ENCODE data around the gene SBSN.

SBSN gene

GRCh38 chr19:35528218-35529038, at the start of gene SBSN:
Gene SBSN, minus strand, starts transcription at chr19:35528311. Its CDS starts 30 bp downstream, at chr19:35528281.
- no peak within 1 kb of the TSS for H3K4me3 ChIP-seq (replicated peaks; ENCODE audit: low read depth, low read length)
- TF ChIP-seq CTCF (IDR thresholded peaks at IDR 0.05; ENCODE audit: low read depth, low read length, missing control alignments), result no peak
- DNase-seq (ENCODE audit: extremely low read depth, low read depth), result no peak

GRCh38 chr19:35571406-35571965, 43.4 kb upstream of the SBSN start:
- H3K4me3 ChIP-seq (replicated peaks; ENCODE audit: low read depth, low read length), result no peak overlapping the region
- TF ChIP-seq CTCF (IDR thresholded peaks at IDR 0.05; ENCODE audit: low read depth, low read length, missing control alignments), result no peak
- no peak for DNase-seq (ENCODE audit: extremely low read depth, low read depth)

- no peak for TF ChIP-seq CTCF (IDR thresholded peaks at IDR 0.05; ENCODE audit: low read depth, low read length, missing control alignments)
- no peak overlapping the region for H3K4me3 ChIP-seq (replicated peaks; ENCODE audit: low read depth, low read length)
- DNase-seq (ENCODE audit: extremely low read depth, low read depth), result no peak
Measured at GRCh38 chr19:35569281-35569781, 41.2 kb upstream of the SBSN start.

- no peak for TF ChIP-seq CTCF (IDR thresholded peaks at IDR 0.05; ENCODE audit: low read depth, low read length, missing control alignments)
- DNase-seq (ENCODE audit: extremely low read depth, low read depth), result no peak
- no peak overlapping the region for H3K4me3 ChIP-seq (replicated peaks; ENCODE audit: low read depth, low read length)
Measured at GRCh38 chr19:35566738-35567137, 38.6 kb upstream of the SBSN start.

- TF ChIP-seq CTCF (IDR thresholded peaks at IDR 0.05; ENCODE audit: low read depth, low read length, missing control alignments), result no peak
- H3K4me3 ChIP-seq (replicated peaks; ENCODE audit: low read depth, low read length), result no peak overlapping the region
- no peak for DNase-seq (ENCODE audit: extremely low read depth, low read depth)
Measured at GRCh38 chr19:35565016-35565856, 37.1 kb upstream of the SBSN start.

- no peak for TF ChIP-seq CTCF (IDR thresholded peaks at IDR 0.05; ENCODE audit: low read depth, low read length, missing control alignments)
- DNase-seq (ENCODE audit: extremely low read depth, low read depth), result no peak
- H3K4me3 ChIP-seq (replicated peaks; ENCODE audit: low read depth, low read length), result no peak within 1 kb of the TSS
Measured at GRCh38 chr19:35563207-35563829, 35.2 kb upstream of the SBSN start, which contains the start of gene ATP4A. Gene ATP4A, minus strand, starts transcription at chr19:35563658. Its CDS starts 29 bp downstream, at chr19:35563629.
